Endothelial cell of umbilical vein (primary cell): Measurements from ENCODE around the gene PLCH1. TPM values are rescaled to one million over a fixed set of nuclear protein-coding genes. Genes with fewer than 3 reads are reported as not detected.

Experiments
- BruUV-seq: library from RNA; stranded (reverse); fragments of 400-500 nt; replicated peaks from 2 replicates; lab custom pipeline; 2021; lab: Mats Ljungman, UMichigan
- CTCF ChIA-PET: fragments of 300-600, 350-600 bp; sonication (Branson Sonifier 250); formaldehyde crosslinking; loops from one replicate; lab custom pipeline; 2021; ENCODE audit warnings: antibody characterized with exemption, inconsistent platforms; lab: Charles Lee
- POLR2A ChIA-PET: fragments of 300-600, 350-600 bp; sonication (Branson Sonifier 250); formaldehyde crosslinking; loops from one replicate; lab custom pipeline; 2021; ENCODE audit warnings: antibody characterized with exemption, inconsistent platforms; lab: Charles Lee
- DNase-seq: peaks from one replicate; pipeline ENCODE4 v3.0.0-alpha.2; 2011; ENCODE audit warnings: low read depth, low spot score
- FAIRE-seq: peaks from 2 replicates; lab custom pipeline; 2011; peaks lifted over from hg19 to GRCh38; lab: Jason Lieb, UNC
- H2AFZ ChIP-seq: 2 replicates; pipeline ENCODE4 v1.6.0; 2012; ENCODE audit warnings: low read depth, low read length, control low read depth, inconsistent platforms
- H3K27ac ChIP-seq: 2 replicates; pipeline ENCODE4 v1.5.1; 2011; ENCODE audit warnings: low read depth, mild to moderate bottlenecking, control low read depth, low read length, moderate library complexity; ENCODE audit not compliant: insufficient read depth
- H3K27me3 ChIP-seq, 2 experiments: 2 replicates each; pipeline versions ENCODE4 v1.6.0 to v1.6.1; 2011; ENCODE audit warnings: low read length in 2 of 2, mixed read lengths in 1 of 2; ENCODE audit not compliant: control insufficient read depth in 2 of 2, insufficient read depth in 2 of 2
- H3K36me3 ChIP-seq, 2 experiments: 2 replicates in 1 of 2; 3 replicates in 1 of 2; pipeline ENCODE4 v1.5.1; 2011; ENCODE audit warnings: low read length in 2 of 2, mild to moderate bottlenecking in 1 of 2, moderate library complexity in 1 of 2; ENCODE audit not compliant: control insufficient read depth in 2 of 2, insufficient read depth in 2 of 2; ENCODE audit errors: extremely low read depth in 1 of 2
- H3K4me1 ChIP-seq: 3 replicates; pipeline ENCODE4 v1.5.1; 2011; ENCODE audit warnings: mild to moderate bottlenecking, low read length; ENCODE audit not compliant: control insufficient read depth, insufficient read depth; ENCODE audit errors: extremely low read depth
- H3K4me2 ChIP-seq: 2 replicates; pipeline ENCODE4 v1.6.1; 2011; ENCODE audit warnings: low read length, control low read depth, mixed read lengths; ENCODE audit not compliant: insufficient read depth
- H3K4me3 ChIP-seq, 3 experiments: fragments of 200-600 bp in 1 of 3; sonication (generic), shearing (Covaris generic) in 1 of 3; replicated peaks in 1 of 3; 2 replicates each; pipeline ENCODE4 v1.5.1; 2011 to 2016; ENCODE audit warnings: control low read depth in 3 of 3, low read length in 3 of 3, mild to moderate bottlenecking in 2 of 3, inconsistent platforms in 1 of 3, low read depth in 1 of 3, moderate library complexity in 1 of 3; ENCODE audit not compliant: insufficient read depth in 1 of 3
- H3K79me2 ChIP-seq: 2 replicates; pipeline ENCODE4 v1.6.0; 2012; ENCODE audit warnings: low read length, inconsistent platforms; ENCODE audit not compliant: control insufficient read depth, insufficient read depth
- H3K9ac ChIP-seq: replicated peaks from 2 replicates; pipeline ENCODE3; 2011; ENCODE audit warnings: low read length, control low read depth; ENCODE audit not compliant: insufficient read depth; ENCODE audit errors: extremely low read depth
- H3K9me1 ChIP-seq: replicated peaks from 3 replicates; pipeline ENCODE4 v1.6.0; 2011; ENCODE audit warnings: mild to moderate bottlenecking, low read length; ENCODE audit not compliant: control insufficient read depth, insufficient read depth; ENCODE audit errors: extremely low read depth
- H3K9me3 ChIP-seq: replicated peaks from 2 replicates; pipeline ENCODE4 v1.5.1; 2012; ENCODE audit warnings: low read length, inconsistent platforms; ENCODE audit not compliant: control insufficient read depth, insufficient read depth
- H4K20me1 ChIP-seq: replicated peaks from 2 replicates; pipeline ENCODE3; 2011; ENCODE audit warnings: mild to moderate bottlenecking, low read length; ENCODE audit not compliant: control insufficient read depth, insufficient read depth; ENCODE audit errors: extremely low read depth
- EZH2 ChIP-seq: IDR thresholded peaks from 2 replicates; pipeline ENCODE4 v1.6.1; 2012; ENCODE audit warnings: borderline replicate concordance, low read depth, mild to moderate bottlenecking, moderate library complexity, low read length, inconsistent platforms; ENCODE audit not compliant: severe bottlenecking
- FOS ChIP-seq: IDR thresholded peaks from 2 replicates; pipeline ENCODE4 v1.6.1; 2011; ENCODE audit warnings: mild to moderate bottlenecking, low read length, moderate library complexity, borderline replicate concordance; ENCODE audit not compliant: insufficient read depth
- GATA2 ChIP-seq: IDR thresholded peaks from 2 replicates; pipeline ENCODE4 v1.7.0; 2011; ENCODE audit warnings: low read depth, mild to moderate bottlenecking, moderate library complexity, mixed read lengths, low read length; ENCODE audit not compliant: insufficient read length, insufficient read depth
- JUN ChIP-seq: IDR thresholded peaks from 2 replicates; pipeline ENCODE4 v1.6.1; 2011; ENCODE audit warnings: borderline replicate concordance, low read depth; ENCODE audit not compliant: insufficient read length, insufficient read depth
- MYC ChIP-seq: IDR thresholded peaks from one replicate; pipeline ENCODE4 v1.6.1; 2011; ENCODE audit warnings: mild to moderate bottlenecking, low read depth, low read length
- POLR2A ChIP-seq: IDR thresholded peaks from 2 replicates; pipeline ENCODE4 v1.6.1; 2012; ENCODE audit warnings: low read depth, mild to moderate bottlenecking, control low read depth, low read length
- POLR2AphosphoS5 ChIP-seq: IDR thresholded peaks from 2 replicates; pipeline ENCODE4 v1.6.1; 2012; ENCODE audit warnings: low read depth, mild to moderate bottlenecking, control low read depth, low read length, moderate library complexity; ENCODE audit not compliant: insufficient read depth
- dilution Hi-C: fragments of 300-500 bp; cut with MboI; formaldehyde crosslinking; loops from one replicate; pipeline ENCODE4 v1.15.0; 2019; ENCODE audit warnings: low sequenced_read_pairs; ENCODE audit not compliant: extremely low pct_ligation_motif_present
- intact Hi-C: fragments of 100-400 bp; cut with micrococcal nuclease; formaldehyde crosslinking; loops from one replicate; pipeline ENCODE4 v1.10.0; 2022
- polyA plus RNA-seq, 4 experiments: library from polyadenylated mRNA; depleted of rRNA in 3 of 4; stranded (reverse) in 3 of 4; unstranded in 1 of 4; fragments of >200 nt; gene quantifications; 2 replicates each; pipeline versions ENCODE4 v1.2.1 to v1.2.3, GENCODE V29; 2011 to 2012; ENCODE audit warnings: missing spikeins in 1 of 4
- total RNA-seq: library from RNA; stranded (reverse); gene quantifications from 2 replicates; pipeline ENCODE4 v1.2.3, GENCODE V29; 2021
- TF ChIP-seq, protein P1 (sequence below), 2 donors: IDR thresholded peaks; 1 replicate in 1 of 2; 2 replicates in 1 of 2; pipeline ENCODE4 v1.5.1; 2011; ENCODE audit warnings: low read length in 2 of 2, mild to moderate bottlenecking in 2 of 2, moderate library complexity in 2 of 2, control low read depth in 1 of 2, inconsistent platforms in 1 of 2, low read depth in 1 of 2; ENCODE audit not compliant: insufficient read depth in 1 of 2; ENCODE audit errors: extremely low read depth in 1 of 2
- TF ChIP-seq, protein P2 (sequence below): IDR thresholded peaks from 2 replicates; pipeline ENCODE4 v1.6.1; 2011; ENCODE audit not compliant: insufficient read depth, insufficient read length

The PLCH1 gene
- total and polyA plus RNA-seq, 2 donors (not counting 3 experiments of a cell fraction or from before 2014, with no cell fraction given), result 0.03 TPM; not detected in 1

DNA sequence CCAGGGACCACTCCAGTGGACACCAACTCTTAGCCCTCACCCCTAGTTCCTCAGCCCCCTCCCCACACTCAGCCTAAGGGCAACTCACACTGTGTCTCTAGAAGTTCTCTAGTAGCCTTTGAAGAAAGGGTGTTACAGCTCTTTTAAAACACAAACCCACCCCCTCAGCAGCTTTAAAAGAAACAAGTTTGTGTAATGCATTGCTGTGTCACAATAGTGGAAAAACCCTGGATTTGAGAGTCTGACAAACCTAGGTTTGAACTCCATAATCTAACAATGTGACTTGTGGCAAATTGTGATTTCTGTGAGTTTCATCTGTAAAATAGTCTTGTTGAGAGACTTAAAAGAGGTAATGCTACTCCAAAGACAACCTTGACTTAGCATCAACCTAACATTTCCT, 54.0 kb downstream of the PLCH1 start:
- H3K79me2 ChIP-seq, result no peaks in the 10 kb centered on the region
- H3K4me3 ChIP-seq, result no peak overlapping the region
- H4K20me1 ChIP-seq, result no peaks in the 10 kb centered on the region
- no peak overlapping the region for H3K9ac ChIP-seq
- DNase-seq (no peak), FAIRE-seq (no peak)
- H3K27ac ChIP-seq, result no peak overlapping the region
- H3K27me3 ChIP-seq, result no peaks in the 10 kb centered on the region
- H3K9me1 ChIP-seq, result no peaks in the 10 kb centered on the region
- ChIA-PET CTCF (no interaction called here), POLR2A (no interaction called here)
- no peak overlapping the region for H3K4me2 ChIP-seq
- dilution Hi-C loops (no loop called here), intact Hi-C loops (no loop called here)
- no peaks in the 10 kb centered on the region for H3K4me1 ChIP-seq
- no peaks in the 10 kb centered on the region for H3K36me3 ChIP-seq
- H3K9me3 ChIP-seq, result no peaks in the 10 kb centered on the region
- TF ChIP-seq, protein P1, sequence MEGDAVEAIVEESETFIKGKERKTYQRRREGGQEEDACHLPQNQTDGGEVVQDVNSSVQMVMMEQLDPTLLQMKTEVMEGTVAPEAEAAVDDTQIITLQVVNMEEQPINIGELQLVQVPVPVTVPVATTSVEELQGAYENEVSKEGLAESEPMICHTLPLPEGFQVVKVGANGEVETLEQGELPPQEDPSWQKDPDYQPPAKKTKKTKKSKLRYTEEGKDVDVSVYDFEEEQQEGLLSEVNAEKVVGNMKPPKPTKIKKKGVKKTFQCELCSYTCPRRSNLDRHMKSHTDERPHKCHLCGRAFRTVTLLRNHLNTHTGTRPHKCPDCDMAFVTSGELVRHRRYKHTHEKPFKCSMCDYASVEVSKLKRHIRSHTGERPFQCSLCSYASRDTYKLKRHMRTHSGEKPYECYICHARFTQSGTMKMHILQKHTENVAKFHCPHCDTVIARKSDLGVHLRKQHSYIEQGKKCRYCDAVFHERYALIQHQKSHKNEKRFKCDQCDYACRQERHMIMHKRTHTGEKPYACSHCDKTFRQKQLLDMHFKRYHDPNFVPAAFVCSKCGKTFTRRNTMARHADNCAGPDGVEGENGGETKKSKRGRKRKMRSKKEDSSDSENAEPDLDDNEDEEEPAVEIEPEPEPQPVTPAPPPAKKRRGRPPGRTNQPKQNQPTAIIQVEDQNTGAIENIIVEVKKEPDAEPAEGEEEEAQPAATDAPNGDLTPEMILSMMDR (IDR thresholded peaks at IDR 0.05; ENCODE audit: extremely low read depth in 1 of 2, insufficient read depth in 1 of 2, low read depth in 1 of 2, low read length in 2 of 2), result no peak
- TF ChIP-seq JUN (no peak), POLR2AphosphoS5 (no peak), FOS (no peak), POLR2A (no peak), GATA2 (no peak), MYC (no peak), EZH2 (no peak)
- TF ChIP-seq, protein P2, sequence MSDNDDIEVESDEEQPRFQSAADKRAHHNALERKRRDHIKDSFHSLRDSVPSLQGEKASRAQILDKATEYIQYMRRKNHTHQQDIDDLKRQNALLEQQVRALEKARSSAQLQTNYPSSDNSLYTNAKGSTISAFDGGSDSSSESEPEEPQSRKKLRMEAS, result no peak
- no peak overlapping the region for H2AFZ ChIP-seq
- BruUV-seq, result no TSS peak
